Measurements from ENCODE around the gene COL4A1. TPM values are rescaled to one million over a fixed set of nuclear protein-coding genes. Genes with fewer than 3 reads are reported as not detected.

The COL4A1 gene
- total RNA-seq, 2 donors from 2014 or later, result 140 to 201 TPM

Small RNA genes lying within 50 kb of the gene (microRNA-seq; reads per million reads assigned to microRNA genes)
- gene MIR8073 (ENCODE audit: borderline number of aligned reads in 2 of 2, borderline replicate concordance in 1 of 2), result 0 reads per million in 2 donors

Other genes with a start within 250 kb of the COL4A1 start
- 100 to 1,000 TPM; 141 to 153 TPM for gene COL4A2, start 127 bp upstream of the COL4A1 start, total RNA-seq

All from right atrium auricular region (tissue), 2 donors.